Naive B cell (primary cell): ENCODE results near the gene JCAD. TPM values are rescaled to one million over a fixed set of nuclear protein-coding genes. Genes with fewer than 3 reads are reported as not detected.

Experiments used
- ATAC-seq, 2 donors: fragments of 150-1000 bp; cut with Tn5 transposase; 2 replicates each; pipeline ENCODE4 v1.10.0; 2021; ENCODE audit warnings: low read depth in 2 of 2, mild to moderate bottlenecking in 2 of 2, moderate library complexity in 2 of 2
- DNase-seq: peaks from one replicate; pipeline ENCODE4 v3.0.0; 2022
- H3K27ac Mint-ChIP-seq, 6 donors: one replicate each; pipeline ENCODE4 v1.8.0; 2020 to 2022; ENCODE audit warnings: mild to moderate bottlenecking in 6 of 6, mixed read lengths in 6 of 6, moderate library complexity in 5 of 6, inconsistent platforms in 2 of 6
- H3K27me3 Mint-ChIP-seq, 3 donors: one replicate each; pipeline ENCODE4 v1.8.0; 2021 to 2022; ENCODE audit warnings: mixed read lengths in 3 of 3, mild to moderate bottlenecking in 1 of 3
- H3K36me3 Mint-ChIP-seq, 2 donors: one replicate each; pipeline ENCODE4 v1.8.0; 2020 to 2022; ENCODE audit warnings: mixed read lengths in 2 of 2, inconsistent platforms in 1 of 2, mild to moderate bottlenecking in 1 of 2
- H3K4me1 Mint-ChIP-seq, 3 donors: one replicate each; pipeline ENCODE4 v1.8.0; 2020 to 2022; ENCODE audit warnings: mixed read lengths in 3 of 3, inconsistent platforms in 1 of 3, mild to moderate bottlenecking in 1 of 3, moderate library complexity in 1 of 3
- H3K4me3 Mint-ChIP-seq, 8 donors: one replicate each; pipeline ENCODE4 v1.8.0; 2020 to 2022; ENCODE audit warnings: mild to moderate bottlenecking in 8 of 8, mixed read lengths in 8 of 8, moderate library complexity in 8 of 8, inconsistent platforms in 2 of 8
- H3K9me3 Mint-ChIP-seq, 7 donors: one replicate each; pipeline ENCODE4 v1.8.0; 2020 to 2022; ENCODE audit warnings: mixed read lengths in 7 of 7, mild to moderate bottlenecking in 5 of 7, inconsistent platforms in 2 of 7, moderate library complexity in 1 of 7
- polyA plus RNA-seq, 6 donors: library from polyadenylated mRNA; unstranded; fragments of 300-500 nt; fragmentation: Illumina TruSeq; gene quantifications; one replicate each; pipeline ENCODE4 v1.2.3, GENCODE V29; 2021; ENCODE audit warnings: low read depth in 6 of 6

Gene JCAD
- polyA plus RNA-seq, 6 donors from 2014 or later: 0.07 to 1.6 TPM; not detected in 4

DNA sequence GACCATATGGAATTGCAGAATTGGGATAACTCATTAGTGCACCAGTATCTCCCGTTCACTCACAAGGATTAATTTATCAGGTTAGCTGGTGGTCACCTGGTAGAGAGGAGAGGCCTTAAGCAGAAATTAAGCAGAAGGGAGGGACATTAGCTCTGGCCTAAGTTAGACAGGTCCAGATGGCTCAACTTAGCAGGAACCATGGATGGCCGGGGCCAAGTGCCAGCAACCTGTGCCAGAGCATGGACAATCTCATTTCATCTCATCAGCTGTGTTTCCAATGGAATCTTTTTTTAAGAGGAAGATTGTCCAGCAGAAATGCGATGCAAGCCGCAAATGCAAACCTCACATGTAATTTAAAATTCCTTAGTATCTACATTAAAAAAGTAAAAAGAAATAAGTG is 82.2 kb downstream of the JCAD start:
- ATAC-seq (no peak), DNase-seq (no peak)
- Mint-ChIP-seq H3K27ac (no peak overlapping the region), H3K4me1 (no peaks in the 10 kb centered on the region), H3K36me3 (peaks cover 0 to 1% of the 10 kb centered on the region in 2 donors), H3K4me3 (no peak overlapping the region), H3K27me3 (peaks cover 0 to 4% (median 0%) of the 10 kb centered on the region in 3 donors), H3K9me3 (peaks cover 2 to 16% (median 11%) of the 10 kb centered on the region in 7 donors)

DNA sequence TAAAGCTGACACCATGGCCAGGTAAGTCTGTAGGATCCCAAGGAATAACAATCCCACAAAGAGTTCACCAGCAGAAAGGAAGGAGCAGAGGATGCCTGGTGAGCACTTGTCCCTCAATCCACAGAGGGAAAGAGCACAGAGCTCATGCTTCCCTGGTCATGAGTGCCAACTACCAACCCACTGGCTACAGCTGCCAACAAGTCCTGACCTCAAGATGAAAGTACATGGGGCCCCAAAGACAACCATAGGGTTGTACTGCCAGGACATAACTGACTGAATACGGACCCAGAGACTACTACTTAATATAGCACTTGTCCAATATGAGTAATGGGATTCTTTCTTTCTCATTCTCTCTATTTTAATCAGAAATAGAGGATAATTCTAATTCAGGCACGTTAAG is 83.3 kb downstream of the JCAD start:
- DNase-seq: no peak
- Mint-ChIP-seq H3K27ac (no peak overlapping the region), H3K9me3 (peaks cover 0 to 12% (median 8%) of the 10 kb centered on the region in 7 donors), H3K27me3 (peaks cover 0 to 4% (median 0%) of the 10 kb centered on the region in 3 donors), H3K4me3 (no peak overlapping the region), H3K4me1 (no peaks in the 10 kb centered on the region), H3K36me3 (no peaks in the 10 kb centered on the region)
- ATAC-seq: no peak

DNA sequence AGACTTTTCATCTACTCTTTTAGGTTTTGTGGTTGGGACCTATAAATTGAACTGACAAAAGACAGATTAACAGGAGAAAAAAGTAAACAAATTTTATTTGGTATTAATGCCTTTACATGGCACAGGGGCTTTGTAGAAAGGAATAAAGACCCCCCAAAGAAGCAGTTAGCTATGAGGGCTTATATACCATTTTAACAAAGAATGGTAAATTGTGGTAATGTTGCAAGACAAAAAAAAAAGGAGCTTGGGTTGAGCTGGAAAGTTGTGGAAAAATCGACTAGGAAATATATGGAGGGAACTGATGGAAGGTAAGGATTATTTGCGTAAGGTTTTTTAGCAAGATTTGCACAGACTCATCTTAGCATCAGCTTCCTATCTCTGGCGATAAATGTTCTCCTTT is 84.6 kb downstream of the JCAD start:
- no peaks in the 10 kb centered on the region for H3K4me1 Mint-ChIP-seq
- H3K9me3 Mint-ChIP-seq: peaks cover 0 to 12% (median 8%) of the 10 kb centered on the region in 7 donors
- H3K36me3 Mint-ChIP-seq: no peaks in the 10 kb centered on the region
- H3K27me3 Mint-ChIP-seq: peaks cover 0 to 4% (median 0%) of the 10 kb centered on the region in 3 donors
- DNase-seq (no peak), ATAC-seq (no peak)
- no peak overlapping the region for H3K4me3 Mint-ChIP-seq
- no peak overlapping the region for H3K27ac Mint-ChIP-seq

DNA sequence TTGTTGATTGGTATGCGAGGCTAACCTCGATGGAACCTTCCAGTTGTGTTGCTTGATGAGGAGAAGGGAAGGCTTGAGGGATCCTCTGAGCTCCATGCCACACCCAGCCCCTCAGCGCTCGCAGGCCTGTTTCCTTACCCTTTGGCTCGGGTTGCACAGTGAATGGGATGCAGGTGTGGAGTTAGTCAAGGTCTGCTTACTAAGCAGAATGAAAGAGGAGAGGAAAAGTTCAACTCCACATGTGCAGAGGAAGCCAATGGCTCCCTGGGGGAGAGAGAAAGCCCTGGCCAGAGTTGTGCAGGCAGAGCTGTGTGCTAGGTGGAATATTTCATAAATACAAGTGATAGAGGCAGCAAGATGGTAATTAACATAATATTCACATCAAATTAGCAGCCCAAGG is 85.5 kb downstream of the JCAD start:
- no peak for ATAC-seq
- H3K4me3 Mint-ChIP-seq: no peak overlapping the region
- no peaks in the 10 kb centered on the region for H3K36me3 Mint-ChIP-seq
- H3K4me1 Mint-ChIP-seq: no peaks in the 10 kb centered on the region
- H3K9me3 Mint-ChIP-seq: peaks cover 0 to 12% (median 8%) of the 10 kb centered on the region in 7 donors
- H3K27me3 Mint-ChIP-seq: peaks cover 0 to 4% (median 0%) of the 10 kb centered on the region in 3 donors
- no peak overlapping the region for H3K27ac Mint-ChIP-seq
- DNase-seq: no peak

DNA sequence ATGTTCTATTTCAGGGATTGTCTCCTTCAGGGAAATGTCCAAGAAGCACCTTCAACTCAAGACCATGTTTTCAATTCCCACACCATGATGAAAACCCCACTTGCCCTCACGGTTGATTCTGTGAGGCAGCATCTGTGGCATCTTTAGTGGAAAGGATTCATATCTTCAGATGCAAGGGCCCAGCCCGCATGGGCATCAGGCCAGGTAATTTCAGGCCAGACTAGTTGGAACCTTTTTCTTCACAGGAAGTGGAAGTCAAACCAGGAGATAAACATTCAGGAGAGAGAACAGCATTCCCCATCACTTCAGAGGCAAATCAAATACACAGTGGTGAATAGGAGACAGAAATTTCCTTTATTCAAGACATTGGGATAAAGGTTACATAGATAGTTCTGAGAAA is 88.8 kb downstream of the JCAD start:
- Mint-ChIP-seq H3K36me3 (no peaks in the 10 kb centered on the region), H3K27ac (no peak overlapping the region), H3K9me3 (peaks cover 0 to 12% (median 8%) of the 10 kb centered on the region in 7 donors), H3K4me1 (no peaks in the 10 kb centered on the region), H3K4me3 (no peak overlapping the region), H3K27me3 (no peaks in the 10 kb centered on the region)
- no peak for DNase-seq
- ATAC-seq: no peak

DNA sequence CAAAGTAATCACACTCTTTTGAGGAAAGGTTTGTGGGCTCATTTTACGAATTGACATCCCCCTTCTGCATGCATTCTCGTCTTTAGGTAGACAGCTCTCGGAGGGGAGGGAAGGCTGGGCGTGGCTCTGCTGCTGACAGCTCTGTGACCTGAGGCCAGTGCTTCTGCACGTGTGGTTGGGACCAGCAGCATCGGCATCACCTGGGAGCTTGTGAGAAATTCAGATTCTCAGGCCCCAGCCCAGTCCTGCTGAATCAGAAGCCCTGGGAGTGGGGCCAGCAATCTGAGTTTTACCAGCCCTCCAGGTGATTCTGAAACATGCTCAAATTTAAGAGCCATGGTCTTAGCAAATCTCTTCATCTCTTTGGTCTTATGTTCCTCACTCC is 89.4 kb downstream of the JCAD start:
- no peak for ATAC-seq
- no peak for DNase-seq
- no peaks in the 10 kb centered on the region for H3K27me3 Mint-ChIP-seq
- H3K9me3 Mint-ChIP-seq: peaks cover 0 to 8% (median 6%) of the 10 kb centered on the region in 7 donors
- no peak overlapping the region for H3K4me3 Mint-ChIP-seq
- H3K36me3 Mint-ChIP-seq: no peaks in the 10 kb centered on the region
- H3K27ac Mint-ChIP-seq: no peak overlapping the region
- no peaks in the 10 kb centered on the region for H3K4me1 Mint-ChIP-seq

- no peak for ATAC-seq
- Mint-ChIP-seq H3K27ac (no peak overlapping the region), H3K9me3 (peaks cover 0 to 4% (median 1%) of the 10 kb centered on the region in 7 donors), H3K36me3 (no peaks in the 10 kb centered on the region), H3K4me3 (no peak overlapping the region), H3K27me3 (peaks cover 0 to 3% (median 0%) of the 10 kb centered on the region in 3 donors), H3K4me1 (no peaks in the 10 kb centered on the region)
- no peak for DNase-seq
Measured at GRCh38 chr10:29969255-29970011, 90.0 kb downstream of the JCAD start.

DNA sequence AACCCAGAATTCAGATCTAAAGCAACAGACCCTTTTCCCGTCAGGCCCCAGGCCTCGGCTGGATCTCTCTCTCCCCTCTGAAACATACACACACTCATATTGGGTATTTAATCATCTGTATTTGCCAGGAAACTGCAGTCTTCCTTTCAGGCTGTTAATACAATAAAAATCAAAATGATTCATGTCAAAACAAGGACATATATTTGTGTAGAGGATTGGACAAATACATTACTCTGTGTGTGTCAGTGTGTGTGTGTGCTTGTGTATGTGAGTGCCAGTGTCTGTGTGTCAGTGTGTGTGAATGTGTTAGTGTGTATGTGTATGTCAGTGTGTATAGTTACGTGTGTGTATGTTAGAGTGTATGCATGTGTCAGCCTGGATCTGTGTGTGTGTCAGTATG is 90.8 kb downstream of the JCAD start:
- Mint-ChIP-seq H3K36me3 (no peaks in the 10 kb centered on the region), H3K4me3 (no peak overlapping the region), H3K27ac (no peak overlapping the region), H3K4me1 (no peaks in the 10 kb centered on the region), H3K9me3 (peaks cover 0 to 1% (median 0%) of the 10 kb centered on the region in 7 donors), H3K27me3 (peaks cover 0 to 7% (median 0%) of the 10 kb centered on the region in 3 donors)
- ATAC-seq: no peak
- DNase-seq: no peak

- no peaks in the 10 kb centered on the region for H3K4me1 Mint-ChIP-seq
- H3K27ac Mint-ChIP-seq: no peak overlapping the region
- no peaks in the 10 kb centered on the region for H3K36me3 Mint-ChIP-seq
- H3K27me3 Mint-ChIP-seq: peaks cover 0 to 7% (median 6%) of the 10 kb centered on the region in 3 donors
- peaks cover 0 to 1% (median 0%) of the 10 kb centered on the region in 7 donors for H3K9me3 Mint-ChIP-seq
- no peak for DNase-seq
- ATAC-seq: no peak
- no peak overlapping the region for H3K4me3 Mint-ChIP-seq
Measured at GRCh38 chr10:29966269-29966668, 93.1 kb downstream of the JCAD start.
